Osteocyte (in vitro differentiated cells): ENCODE measurements around the gene SPSB1. TPM values are rescaled to one million over a fixed set of nuclear protein-coding genes. Genes with fewer than 3 reads are reported as not detected.

ENCODE experiments used
- DNase-seq: peaks from one replicate; pipeline ENCODE4 v3.0.0; 2021; ENCODE audit warnings: mixed read lengths; ENCODE audit not compliant: unreplicated experiment; ENCODE audit errors: extremely low spot score
- H3K27ac Mint-ChIP-seq: one replicate; pipeline ENCODE4 v1.8.0; 2021; ENCODE audit warnings: mild to moderate bottlenecking, mixed read lengths; ENCODE audit not compliant: unreplicated experiment
- H3K27me3 Mint-ChIP-seq: one replicate; pipeline ENCODE4 v1.8.0; 2021; ENCODE audit warnings: mixed read lengths; ENCODE audit not compliant: unreplicated experiment
- H3K36me3 Mint-ChIP-seq: one replicate; pipeline ENCODE4 v1.8.0; 2021; ENCODE audit warnings: mixed read lengths; ENCODE audit not compliant: unreplicated experiment
- H3K4me1 Mint-ChIP-seq: one replicate; pipeline ENCODE4 v1.8.0; 2021; ENCODE audit warnings: mixed read lengths; ENCODE audit not compliant: unreplicated experiment
- H3K4me3 Mint-ChIP-seq: one replicate; pipeline ENCODE4 v1.8.0; 2021; ENCODE audit warnings: mild to moderate bottlenecking, moderate library complexity, mixed read lengths; ENCODE audit not compliant: unreplicated experiment
- H3K9me3 Mint-ChIP-seq: one replicate; pipeline ENCODE4 v1.8.0; 2021; ENCODE audit warnings: mixed read lengths; ENCODE audit not compliant: unreplicated experiment
- total RNA-seq: library from RNA; stranded (reverse); gene quantifications from 2 replicates; pipeline ENCODE4 v1.2.1, GENCODE V29; 2021
- TF ChIP-seq, protein P1 (sequence below): fragments of 200-600 bp; sonication (generic); IDR thresholded peaks from 2 replicates; pipeline ENCODE4 v1.5.0; 2021; ENCODE audit warnings: antibody characterized with exemption, mild to moderate bottlenecking, moderate library complexity

Gene SPSB1
- total RNA-seq, 1 donor from 2014 or later = 52.8 TPM

DNA sequence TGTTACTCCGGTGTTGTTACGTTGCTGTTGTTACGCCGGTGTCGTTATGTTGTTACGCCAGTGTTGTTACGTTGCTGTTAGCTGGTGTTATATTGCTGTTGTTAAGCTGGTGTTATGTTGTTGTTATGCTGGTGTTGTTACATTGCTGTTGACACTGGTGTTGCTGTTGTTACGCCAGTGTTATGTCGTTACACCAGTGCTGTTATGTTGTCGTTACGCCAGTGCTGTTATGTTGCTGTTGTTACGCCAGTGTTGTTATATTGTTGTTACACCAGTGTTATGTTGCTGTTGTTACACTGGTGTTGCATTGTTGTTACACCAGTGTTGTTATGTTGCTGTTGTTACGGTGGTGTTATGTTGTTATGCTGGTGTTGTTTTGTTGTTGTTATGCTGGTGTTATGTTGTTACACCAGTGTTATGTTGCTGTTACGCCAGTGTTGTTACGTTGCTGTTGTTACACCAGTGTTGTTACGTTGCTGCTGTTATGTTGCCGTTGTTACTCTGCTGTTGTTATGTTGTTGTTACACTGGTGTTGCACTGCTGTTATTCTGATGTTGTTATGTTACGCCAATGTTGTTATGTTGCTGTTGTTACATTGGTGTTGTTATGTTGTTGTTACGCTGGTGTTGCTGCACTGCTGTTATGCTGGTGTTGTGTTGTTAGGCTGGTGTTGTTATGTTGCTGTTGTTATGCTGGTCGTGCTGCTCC lies 32.5 kb upstream of the SPSB1 start:
- TF ChIP-seq, protein P1, sequence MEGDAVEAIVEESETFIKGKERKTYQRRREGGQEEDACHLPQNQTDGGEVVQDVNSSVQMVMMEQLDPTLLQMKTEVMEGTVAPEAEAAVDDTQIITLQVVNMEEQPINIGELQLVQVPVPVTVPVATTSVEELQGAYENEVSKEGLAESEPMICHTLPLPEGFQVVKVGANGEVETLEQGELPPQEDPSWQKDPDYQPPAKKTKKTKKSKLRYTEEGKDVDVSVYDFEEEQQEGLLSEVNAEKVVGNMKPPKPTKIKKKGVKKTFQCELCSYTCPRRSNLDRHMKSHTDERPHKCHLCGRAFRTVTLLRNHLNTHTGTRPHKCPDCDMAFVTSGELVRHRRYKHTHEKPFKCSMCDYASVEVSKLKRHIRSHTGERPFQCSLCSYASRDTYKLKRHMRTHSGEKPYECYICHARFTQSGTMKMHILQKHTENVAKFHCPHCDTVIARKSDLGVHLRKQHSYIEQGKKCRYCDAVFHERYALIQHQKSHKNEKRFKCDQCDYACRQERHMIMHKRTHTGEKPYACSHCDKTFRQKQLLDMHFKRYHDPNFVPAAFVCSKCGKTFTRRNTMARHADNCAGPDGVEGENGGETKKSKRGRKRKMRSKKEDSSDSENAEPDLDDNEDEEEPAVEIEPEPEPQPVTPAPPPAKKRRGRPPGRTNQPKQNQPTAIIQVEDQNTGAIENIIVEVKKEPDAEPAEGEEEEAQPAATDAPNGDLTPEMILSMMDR = no peak
- Mint-ChIP-seq H3K4me1 (no peaks in the 10 kb centered on the region), H3K9me3 (no peaks in the 10 kb centered on the region), H3K27ac (no peak overlapping the region), H3K36me3 (peaks cover 14% of the 10 kb centered on the region), H3K4me3 (no peak overlapping the region), H3K27me3 (no peaks in the 10 kb centered on the region)
- no peak for DNase-seq

DNA sequence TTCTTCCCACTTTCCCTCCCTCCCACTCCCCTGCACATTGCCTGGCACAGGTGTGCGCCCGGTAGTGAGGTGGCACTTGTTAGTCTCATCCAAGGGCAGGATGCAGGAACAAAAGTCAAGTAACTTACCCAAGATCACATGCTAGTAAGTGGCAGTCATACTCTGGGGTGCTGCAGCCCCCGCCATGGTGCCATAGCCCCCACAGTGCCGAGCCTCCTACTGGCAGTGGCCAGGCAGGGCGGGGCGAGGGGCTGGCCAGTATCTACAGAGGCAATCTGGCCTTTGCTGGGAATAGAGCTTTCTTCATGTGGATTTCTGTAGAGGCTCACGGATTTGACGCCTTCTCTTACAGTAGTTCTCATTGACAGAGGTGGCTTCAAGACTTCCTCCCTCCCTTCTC lies 31.2 kb upstream of the SPSB1 start:
- Mint-ChIP-seq H3K9me3 (no peaks in the 10 kb centered on the region), H3K36me3 (peaks cover 12% of the 10 kb centered on the region), H3K27ac (no peak overlapping the region), H3K27me3 (no peaks in the 10 kb centered on the region), H3K4me3 (no peak overlapping the region), H3K4me1 (peaks cover 2% of the 10 kb centered on the region)
- no peak for DNase-seq
- TF ChIP-seq, protein P1 = no peak

DNA sequence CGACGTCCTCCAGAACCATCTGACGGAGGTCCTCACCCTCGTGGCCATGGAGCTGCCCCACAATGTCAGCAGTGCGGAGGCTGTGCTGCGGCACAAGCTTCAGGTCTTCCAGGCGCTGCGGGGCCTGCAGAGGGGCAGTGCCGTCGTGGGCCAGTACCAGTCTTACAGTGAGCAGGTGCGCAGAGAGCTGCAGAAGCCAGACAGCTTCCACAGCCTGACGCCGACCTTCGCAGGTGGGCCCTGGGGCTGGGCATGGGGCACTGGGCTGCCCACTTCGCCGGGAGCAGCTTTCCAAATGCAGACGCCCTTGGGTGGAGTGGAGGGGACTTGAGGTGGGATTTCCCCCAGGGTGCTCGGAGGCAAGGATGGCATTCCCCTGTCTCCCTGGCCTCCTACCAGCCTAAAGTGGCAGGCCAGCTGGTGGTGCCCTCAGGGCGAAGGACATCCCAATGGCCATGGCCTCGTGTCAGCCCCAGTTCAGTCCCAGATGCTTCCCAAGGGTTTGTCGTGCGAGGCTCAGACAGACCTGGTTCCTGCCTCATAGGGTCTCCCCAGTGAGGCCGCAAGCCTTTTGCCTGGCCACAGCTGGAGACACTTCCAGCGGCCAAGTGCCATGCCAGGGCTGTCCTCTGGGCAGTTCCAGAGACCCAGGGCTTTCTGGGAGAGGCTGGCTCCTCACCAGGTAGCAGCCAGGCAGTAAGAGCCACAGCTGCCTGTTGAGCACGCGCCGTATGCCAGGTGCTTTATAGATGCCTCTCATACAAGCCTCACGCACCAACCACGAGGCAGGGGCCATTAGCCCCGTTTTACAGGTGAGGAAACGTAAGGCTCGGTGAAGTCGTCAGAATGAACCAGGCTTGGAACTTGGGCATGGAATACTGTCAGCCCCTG lies 30.4 kb upstream of the SPSB1 start:
- no peak for DNase-seq
- no peaks in the 10 kb centered on the region for H3K27me3 Mint-ChIP-seq
- H3K27ac Mint-ChIP-seq = no peak overlapping the region

DNA sequence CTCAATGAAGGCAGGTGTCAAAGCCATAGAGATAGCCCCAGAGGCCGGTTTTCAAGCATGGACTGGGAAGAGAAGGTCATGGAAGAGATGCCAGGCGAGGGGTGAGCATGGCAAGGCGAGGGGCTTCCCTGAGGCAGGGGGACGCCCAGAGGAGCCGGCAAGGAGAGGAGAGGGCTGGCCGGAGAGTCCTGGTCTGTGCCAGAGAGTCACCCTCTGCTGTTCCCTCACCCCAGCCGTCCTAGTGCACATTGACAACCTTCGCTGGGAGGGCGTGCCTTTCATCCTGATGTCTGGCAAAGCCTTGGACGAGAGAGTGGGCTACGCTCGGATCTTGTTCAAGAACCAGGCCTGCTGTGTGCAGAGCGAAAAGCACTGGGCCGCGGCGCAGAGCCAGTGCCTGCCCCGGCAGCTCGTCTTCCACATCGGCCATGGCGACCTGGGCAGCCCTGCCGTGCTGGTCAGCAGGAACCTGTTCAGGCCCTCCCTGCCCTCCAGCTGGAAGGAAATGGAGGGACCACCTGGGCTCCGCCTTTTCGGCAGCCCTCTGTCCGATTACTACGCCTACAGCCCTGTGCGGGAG lies 29.3 kb upstream of the SPSB1 start:
- peaks cover 9% of the 10 kb centered on the region for H3K4me1 Mint-ChIP-seq
- H3K9me3 Mint-ChIP-seq = no peaks in the 10 kb centered on the region
- TF ChIP-seq, protein P1 = no peak
- no peak overlapping the region for H3K27ac Mint-ChIP-seq
- DNase-seq = no peak
- H3K36me3 Mint-ChIP-seq = peaks cover 12% of the 10 kb centered on the region
- H3K4me3 Mint-ChIP-seq = no peak overlapping the region
- H3K27me3 Mint-ChIP-seq = no peaks in the 10 kb centered on the region

More for the DNA sequence above, 30.4 kb upstream of the SPSB1 start:
- Mint-ChIP-seq H3K4me1 (peaks cover 8% of the 10 kb centered on the region), H3K9me3 (no peaks in the 10 kb centered on the region), H3K36me3 (peaks cover 12% of the 10 kb centered on the region), H3K4me3 (no peak overlapping the region)
- TF ChIP-seq, protein P1 = no peak
